Measurements from ENCODE around the gene ASF1B. TPM values are rescaled to one million over a fixed set of nuclear protein-coding genes. Genes with fewer than 3 reads are reported as not detected.

The ASF1B gene
- total RNA-seq, 2 donors from 2014 or later = 5.1 to 19.7 TPM

- no peak overlapping the region for H3K27ac ChIP-seq
- H3K9me3 ChIP-seq = no peaks in the 10 kb centered on the region
- no peak overlapping the region for H3K4me3 ChIP-seq
- no peaks in the 10 kb centered on the region for H3K4me1 ChIP-seq (replicated peaks)
- WGBS = 85% methylated on average over 23 of the region's 25 CpGs
- intact Hi-C loops (cut with DNase I) = no loop called here
- DNase-seq (ENCODE audit: low spot score) = no peak
- H3K36me3 ChIP-seq = peaks cover 0 to 3% of the 10 kb centered on the region in 2 donors
- no peaks in the 10 kb centered on the region for H3K27me3 ChIP-seq (replicated peaks; ENCODE audit: insufficient read depth)
- no peak for TF ChIP-seq POLR2A (IDR thresholded peaks at IDR 0.05)
- TF ChIP-seq POLR2AphosphoS5 (IDR thresholded peaks at IDR 0.05) = no peak
- TF ChIP-seq CTCF (IDR thresholded peaks at IDR 0.05) = no peak
Observed at GRCh38 chr19:14160017-14160703, 23.8 kb upstream of the ASF1B start.

DNA sequence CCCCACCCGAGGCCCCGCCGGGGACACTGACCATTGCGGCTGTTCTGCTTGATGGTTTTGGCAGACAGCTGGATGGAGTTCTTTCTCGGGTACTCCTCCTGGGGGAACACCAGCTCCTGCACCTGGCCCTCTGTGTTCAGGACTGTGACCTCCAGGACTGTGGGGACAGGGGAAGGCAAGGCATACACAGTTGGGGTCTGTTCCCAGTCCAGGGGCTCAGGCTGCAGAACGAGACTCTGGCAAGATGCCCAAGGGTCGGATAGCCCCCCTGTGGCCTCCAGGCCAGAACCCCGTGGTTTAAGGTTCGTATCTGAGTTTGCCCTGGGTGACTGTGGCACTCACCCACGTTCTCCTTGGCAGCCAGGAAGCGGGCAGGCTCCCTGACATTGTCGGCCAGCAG, 22.7 kb upstream of the ASF1B start:
- intact Hi-C loops (cut with DNase I) = no loop called here
- Histone ChIP-seq H3K4me1 (replicated peaks) (no peaks in the 10 kb centered on the region), H3K9me3 (no peaks in the 10 kb centered on the region), H3K4me3 (no peak overlapping the region), H3K27ac (no peak overlapping the region), H3K36me3 (peaks cover 0 to 3% of the 10 kb centered on the region in 2 donors), H3K27me3 (replicated peaks; ENCODE audit: insufficient read depth) (no peaks in the 10 kb centered on the region)
- WGBS = 69% methylated on average over 12 of the region's 12 CpGs
- no peak for TF ChIP-seq POLR2A (IDR thresholded peaks at IDR 0.05)
- TF ChIP-seq POLR2AphosphoS5 (IDR thresholded peaks at IDR 0.05) = no peak
- TF ChIP-seq CTCF (IDR thresholded peaks at IDR 0.05) = no peak
- no peak for DNase-seq (ENCODE audit: low spot score)

DNA sequence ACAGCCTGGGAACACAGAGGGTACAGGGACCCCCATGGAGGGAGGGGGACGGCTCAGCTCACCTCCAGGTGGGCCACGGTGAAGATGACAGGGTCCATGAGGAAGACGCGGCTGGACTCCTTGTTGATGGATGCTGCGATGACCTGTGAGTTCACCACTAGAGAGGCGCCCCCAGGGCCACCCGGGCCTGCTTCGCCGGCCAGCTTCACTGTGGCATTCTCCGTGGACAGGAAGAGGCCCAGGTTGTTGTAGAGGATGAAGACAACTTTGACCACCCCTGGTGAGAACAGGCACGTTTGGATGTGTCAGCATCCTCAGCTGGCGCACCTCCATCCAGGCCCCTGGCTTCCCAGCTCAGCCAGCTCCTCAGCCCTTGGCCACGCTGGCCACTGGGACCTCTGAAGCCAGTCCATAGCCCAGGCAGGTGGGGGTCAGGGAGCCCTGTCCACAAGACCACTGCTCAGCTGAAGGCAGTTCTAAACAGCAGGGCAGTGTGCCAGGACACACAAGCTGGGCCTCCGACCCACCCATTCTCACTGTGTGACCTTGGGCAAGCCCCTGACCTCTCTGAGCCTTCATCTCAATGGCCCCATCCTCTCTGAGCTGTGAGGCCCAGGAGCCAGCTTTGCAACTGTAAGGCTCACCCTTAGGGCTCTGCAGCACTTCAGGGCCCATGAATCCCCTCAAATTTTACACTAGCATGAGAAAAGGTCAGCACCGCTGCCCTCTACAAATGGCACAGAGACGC, 22.1 kb upstream of the ASF1B start:
- Histone ChIP-seq H3K27ac (no peak overlapping the region), H3K4me1 (replicated peaks) (no peaks in the 10 kb centered on the region), H3K4me3 (no peak overlapping the region), H3K36me3 (peaks cover 0 to 3% of the 10 kb centered on the region in 2 donors), H3K27me3 (replicated peaks; ENCODE audit: insufficient read depth) (no peaks in the 10 kb centered on the region), H3K9me3 (no peaks in the 10 kb centered on the region)
- intact Hi-C loops (cut with DNase I) = no loop called here
- no peak for TF ChIP-seq POLR2A (IDR thresholded peaks at IDR 0.05)
- TF ChIP-seq POLR2AphosphoS5 (IDR thresholded peaks at IDR 0.05) = no peak
- TF ChIP-seq CTCF (IDR thresholded peaks at IDR 0.05) = no peak
- 87% methylated on average over 15 of the region's 16 CpGs for WGBS
- no peak for DNase-seq (ENCODE audit: low spot score)

- no peaks in the 10 kb centered on the region for H3K9me3 ChIP-seq
- H3K4me1 ChIP-seq (replicated peaks) = no peaks in the 10 kb centered on the region
- H3K36me3 ChIP-seq = peaks cover 0 to 6% of the 10 kb centered on the region in 2 donors
- no peaks in the 10 kb centered on the region for H3K27me3 ChIP-seq (replicated peaks; ENCODE audit: insufficient read depth)
- WGBS = 93% methylated on average over 25 of the region's 26 CpGs
- intact Hi-C loops (cut with DNase I) = no loop called here
- no peak for DNase-seq (ENCODE audit: low spot score)
- H3K27ac ChIP-seq = no peak overlapping the region
- no peak overlapping the region for H3K4me3 ChIP-seq
- TF ChIP-seq CTCF (IDR thresholded peaks at IDR 0.05) = no peak
- no peak for TF ChIP-seq POLR2A (IDR thresholded peaks at IDR 0.05)
- TF ChIP-seq POLR2AphosphoS5 (IDR thresholded peaks at IDR 0.05) = no peak
Observed at GRCh38 chr19:14156971-14157717, 20.8 kb upstream of the ASF1B start.

Data from prostate gland (tissue), 2 donors.